ENCODE data around the gene ZNF460.

- TF ChIP-seq POLR2A (IDR thresholded peaks at IDR 0.05; ENCODE audit: borderline replicate concordance, extremely low read depth, insufficient read depth, insufficient read length), result no peak
- no peak for TF ChIP-seq POLR2AphosphoS5 (IDR thresholded peaks at IDR 0.05; ENCODE audit: low read depth, low read length)
- no peak for TF ChIP-seq EGR1 (IDR thresholded peaks at IDR 0.05; ENCODE audit: low read depth)
- no peak for TF ChIP-seq CTCF (IDR thresholded peaks at IDR 0.05 in 2 of 3, conservative IDR thresholded peaks at IDR 0.05 in 1 of 3; ENCODE audit: borderline replicate concordance in 1 of 3, insufficient read depth in 1 of 3, low read depth in 2 of 3, low read length in 2 of 3)
- no peak for TF ChIP-seq JUND (IDR thresholded peaks at IDR 0.05)
- no peak for TF ChIP-seq RAD21 (IDR thresholded peaks at IDR 0.05; ENCODE audit: low read depth)
- no peak for TF ChIP-seq EZH2phosphoT487 (IDR thresholded peaks at IDR 0.05; ENCODE audit: borderline replicate concordance)
- no peak for TF ChIP-seq REST (IDR thresholded peaks at IDR 0.05; ENCODE audit: low read depth)
- TF ChIP-seq EZH2 (IDR thresholded peaks at IDR 0.05), result no peak
- no peak for TF ChIP-seq ATF3 (IDR thresholded peaks at IDR 0.05)
- no peak for TF ChIP-seq ELF1 (IDR thresholded peaks at IDR 0.05; ENCODE audit: borderline replicate concordance, low read depth)
- TF ChIP-seq YY1 (IDR thresholded peaks at IDR 0.05; ENCODE audit: extremely low read depth, insufficient replicate concordance, low read depth, low read length), result no peak
- TF ChIP-seq MAX (IDR thresholded peaks at IDR 0.05), result no peak
- no peak for TF ChIP-seq ZBTB33 (IDR thresholded peaks at IDR 0.05; ENCODE audit: extremely low read depth, insufficient replicate concordance, low read length)
Measured at GRCh38 chr19:57241176-57241575, 39.1 kb upstream of the ZNF460 start.

Data from HCT116 (cell line).